Bone marrow (tissue), 2 donors: Measurements from ENCODE around the gene PDSS2.

Source experiments
- DNase-seq, 2 donors: peaks; one replicate each; lab custom pipeline; 2025; lab: John Stamatoyannopoulos, UW

The PDSS2 gene

GRCh38 chr6:107267006-107267405, 192.4 kb downstream of the PDSS2 start:
- DNase-seq = no peak

- no peak for DNase-seq
Measured at GRCh38 chr6:107266563-107266962, 192.8 kb downstream of the PDSS2 start.

- no peak for DNase-seq
Measured at GRCh38 chr6:107264357-107264840, 195.0 kb downstream of the PDSS2 start.

- no peak for DNase-seq
Measured at GRCh38 chr6:107259951-107260350, 199.4 kb downstream of the PDSS2 start.

- DNase-seq = no peak
Measured at GRCh38 chr6:107248147-107248546, 211.2 kb downstream of the PDSS2 start.

GRCh38 chr6:107246972-107247615, 212.3 kb downstream of the PDSS2 start:
- no peak for DNase-seq

- no peak for DNase-seq
Measured at GRCh38 chr6:107246249-107246971, 213.0 kb downstream of the PDSS2 start.

- no peak for DNase-seq
Measured at GRCh38 chr6:107244742-107245480, 214.5 kb downstream of the PDSS2 start.

GRCh38 chr6:107244082-107244741, 215.2 kb downstream of the PDSS2 start:
- DNase-seq = no peak

- DNase-seq = no peak
Measured at GRCh38 chr6:107243471-107243870, 215.9 kb downstream of the PDSS2 start.

- DNase-seq = no peak
Measured at GRCh38 chr6:107237992-107238660, 221.2 kb downstream of the PDSS2 start.

GRCh38 chr6:107235511-107235910, 223.9 kb downstream of the PDSS2 start:
- DNase-seq = no peak

- DNase-seq = no peak
Measured at GRCh38 chr6:107235007-107235406, 224.4 kb downstream of the PDSS2 start.

- no peak for DNase-seq
Measured at GRCh38 chr6:107231243-107231642, 228.1 kb downstream of the PDSS2 start.

- no peak for DNase-seq
Measured at GRCh38 chr6:107230448-107230847, 228.9 kb downstream of the PDSS2 start.

- DNase-seq = no peak
Measured at GRCh38 chr6:107230024-107230423, 229.3 kb downstream of the PDSS2 start.

- DNase-seq = no peak
Measured at GRCh38 chr6:107228754-107229153, 230.6 kb downstream of the PDSS2 start.

GRCh38 chr6:107221519-107221918, 237.8 kb downstream of the PDSS2 start:
- DNase-seq = no peak

GRCh38 chr6:107219851-107220250, 239.5 kb downstream of the PDSS2 start:
- DNase-seq = no peak

GRCh38 chr6:107218142-107218541, 241.2 kb downstream of the PDSS2 start:
- DNase-seq = no peak

GRCh38 chr6:107217248-107217647, 242.1 kb downstream of the PDSS2 start:
- no peak for DNase-seq
